ENCODE results near the gene PRELP.

PRELP gene

DNA sequence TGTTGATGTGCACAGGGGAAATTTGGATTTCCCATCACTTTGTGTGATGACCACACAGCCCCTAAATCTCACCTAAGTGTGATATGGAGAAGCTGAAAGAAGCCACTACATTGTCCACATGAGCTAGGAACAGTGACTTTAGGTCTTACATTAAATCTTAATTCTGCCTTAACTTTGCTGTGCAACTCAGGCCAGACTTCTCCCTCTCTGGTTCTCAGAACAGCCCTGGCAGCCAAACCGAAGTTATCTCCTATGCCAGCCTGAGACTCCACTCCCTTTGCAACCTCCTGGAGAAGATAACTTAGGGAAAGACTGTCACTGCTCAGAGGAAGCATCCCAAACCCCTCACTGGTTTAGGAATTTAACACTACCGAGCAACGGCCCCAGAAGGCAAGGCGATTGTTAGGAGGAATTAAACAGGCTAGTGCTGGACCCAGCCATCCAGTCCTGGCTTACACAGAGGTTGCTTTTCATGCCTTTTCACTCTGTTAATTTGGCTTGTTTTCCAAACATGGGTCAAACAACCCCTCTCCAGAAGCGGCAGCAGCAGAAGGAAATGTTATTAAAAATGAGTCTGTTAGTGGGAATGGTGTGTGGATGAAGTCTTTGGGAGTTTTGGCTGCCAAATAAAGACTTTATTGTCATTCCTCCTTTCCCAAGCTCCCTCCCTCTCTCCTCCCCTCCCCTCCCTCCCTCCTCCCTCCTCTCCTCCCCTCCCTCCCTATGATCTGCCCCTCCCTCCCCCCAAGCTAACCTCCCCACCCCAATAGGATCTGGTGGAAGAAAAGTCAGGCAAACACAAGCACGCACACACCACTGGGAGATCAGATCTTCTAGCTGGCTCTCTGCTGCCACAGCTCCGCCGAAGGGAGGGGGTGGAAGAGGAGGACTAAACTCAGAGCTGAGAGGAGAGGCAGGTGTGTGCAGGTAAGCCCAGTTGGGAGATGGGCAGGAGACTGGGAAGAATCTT, at the start of gene PRELP:
Gene PRELP, plus strand, starts transcription at position 795 of the 970 bp plus-strand sequence. CDS start 7,379 bp downstream, outside the sequence.
- H3K36me3 ChIP-seq (ENCODE audit: insufficient read depth, low read length): no peaks in the 10 kb centered on the region
- peaks cover 42% of the 10 kb centered on the region for H3K4me1 ChIP-seq (ENCODE audit: insufficient read depth, low read length)
- no peaks in the 10 kb centered on the region for H3K9me3 ChIP-seq (ENCODE audit: low read length)
- no peaks in the 10 kb centered on the region for H3K27me3 ChIP-seq (ENCODE audit: control insufficient read depth in 1 of 2, insufficient read depth in 2 of 2, low read length in 2 of 2)
- peak within 1 kb of the TSS; percentile 85 for H3K27ac ChIP-seq (ENCODE audit: low read depth, low read length)
- H3K4me3 ChIP-seq (ENCODE audit: low read depth in 1 of 2, low read length in 2 of 2): peak within 1 kb of the TSS; percentile 7 to 67
- peak within 1 kb of the TSS; percentile 59 for H3K9ac ChIP-seq (ENCODE audit: low read length)

DNA sequence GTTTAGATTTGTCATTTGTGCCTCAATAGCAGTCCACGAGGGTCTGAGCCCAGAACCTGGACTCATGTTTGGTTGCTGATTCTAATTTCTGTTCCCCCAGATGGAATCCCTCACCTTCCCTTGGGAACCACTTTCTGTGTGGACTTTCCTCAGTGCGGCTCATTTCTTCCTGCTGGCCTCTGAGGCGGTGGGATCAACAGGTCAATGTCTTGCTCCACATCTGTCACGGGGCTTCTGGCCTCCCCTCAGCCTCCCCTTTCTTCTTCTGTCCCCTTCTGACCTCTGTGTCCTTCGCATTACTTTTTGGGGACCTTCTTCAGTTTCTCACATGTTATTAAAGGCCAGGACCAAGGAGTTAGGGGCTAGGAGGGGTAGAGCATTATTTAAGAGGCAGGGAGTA, 49.2 kb upstream of the PRELP start:
- H3K27me3 ChIP-seq (ENCODE audit: control insufficient read depth in 1 of 2, insufficient read depth in 2 of 2, low read length in 2 of 2): no peaks in the 10 kb centered on the region
- H3K9ac ChIP-seq (ENCODE audit: low read length): no peak overlapping the region
- H3K27ac ChIP-seq (ENCODE audit: low read depth, low read length): no peak overlapping the region
- H3K4me1 ChIP-seq (ENCODE audit: insufficient read depth, low read length): peaks cover 16% of the 10 kb centered on the region
- H3K36me3 ChIP-seq (ENCODE audit: insufficient read depth, low read length): no peaks in the 10 kb centered on the region
- H3K9me3 ChIP-seq (ENCODE audit: low read length): no peaks in the 10 kb centered on the region
- no peak overlapping the region for H3K4me3 ChIP-seq (ENCODE audit: low read depth in 1 of 2, low read length in 2 of 2)

DNA sequence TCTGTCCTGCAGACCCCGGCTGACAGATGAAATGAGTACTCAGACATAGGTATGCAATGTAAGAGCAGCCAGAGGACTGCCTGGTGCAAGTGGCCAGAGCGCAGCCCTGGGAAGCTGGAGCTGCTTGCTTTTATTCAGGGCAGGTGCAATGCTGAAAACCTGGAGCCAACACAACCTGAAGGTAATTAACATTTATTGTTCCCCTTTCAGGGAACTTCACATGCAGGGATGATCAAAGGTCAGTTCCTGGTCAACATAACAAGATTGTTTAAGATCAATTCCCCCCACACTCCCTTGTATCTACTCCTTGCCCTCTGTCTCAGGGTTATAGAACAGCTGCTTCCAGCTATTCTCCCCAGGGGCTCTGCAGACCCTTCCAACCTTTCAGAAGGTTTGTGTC, 48.7 kb upstream of the PRELP start:
- no peak overlapping the region for H3K4me3 ChIP-seq (ENCODE audit: low read depth in 1 of 2, low read length in 2 of 2)
- H3K36me3 ChIP-seq (ENCODE audit: insufficient read depth, low read length): no peaks in the 10 kb centered on the region
- no peak overlapping the region for H3K9ac ChIP-seq (ENCODE audit: low read length)
- H3K27ac ChIP-seq (ENCODE audit: low read depth, low read length): no peak overlapping the region
- H3K27me3 ChIP-seq (ENCODE audit: control insufficient read depth in 1 of 2, insufficient read depth in 2 of 2, low read length in 2 of 2): no peaks in the 10 kb centered on the region
- peaks cover 16% of the 10 kb centered on the region for H3K4me1 ChIP-seq (ENCODE audit: insufficient read depth, low read length)
- H3K9me3 ChIP-seq (ENCODE audit: low read length): no peaks in the 10 kb centered on the region

GRCh38 chr1:203427451-203427850, 48.2 kb upstream of the PRELP start:
- H3K4me3 ChIP-seq (ENCODE audit: low read depth in 1 of 2, low read length in 2 of 2): no peak overlapping the region
- peaks cover 16% of the 10 kb centered on the region for H3K4me1 ChIP-seq (ENCODE audit: insufficient read depth, low read length)
- no peaks in the 10 kb centered on the region for H3K36me3 ChIP-seq (ENCODE audit: insufficient read depth, low read length)
- no peak overlapping the region for H3K9ac ChIP-seq (ENCODE audit: low read length)
- H3K27me3 ChIP-seq (ENCODE audit: control insufficient read depth in 1 of 2, insufficient read depth in 2 of 2, low read length in 2 of 2): no peaks in the 10 kb centered on the region
- no peak overlapping the region for H3K27ac ChIP-seq (ENCODE audit: low read depth, low read length)
- no peaks in the 10 kb centered on the region for H3K9me3 ChIP-seq (ENCODE audit: low read length)

DNA sequence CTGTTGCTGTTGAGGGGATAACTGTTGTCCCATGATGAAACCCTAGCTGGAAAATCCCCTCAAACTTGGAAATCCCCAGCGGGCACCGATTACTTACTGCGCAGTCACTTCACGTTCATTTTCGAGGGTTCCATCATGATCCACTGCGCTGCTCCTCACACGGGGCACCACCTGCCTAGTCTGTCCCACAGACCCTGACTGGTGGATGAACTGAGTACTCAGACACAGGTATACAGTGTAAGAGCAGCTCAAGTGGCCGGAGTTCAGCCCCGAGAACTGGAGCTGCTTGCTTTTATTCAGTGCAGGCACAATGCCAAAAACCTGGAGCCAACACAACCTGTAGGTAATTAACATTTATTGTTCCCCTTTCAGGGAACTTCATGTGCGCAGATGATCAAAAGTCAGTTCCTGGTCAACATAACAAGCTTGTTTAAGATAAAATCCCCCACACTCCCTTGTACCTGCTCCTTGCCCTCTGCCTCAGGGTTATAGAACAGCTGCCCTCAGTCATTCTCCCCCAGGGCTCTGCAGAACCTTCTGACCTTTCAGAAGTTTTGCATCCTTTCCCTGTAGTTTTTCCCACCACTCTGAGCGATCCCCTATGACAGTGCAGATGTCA, 46.5 kb upstream of the PRELP start:
- H3K27me3 ChIP-seq (ENCODE audit: control insufficient read depth in 1 of 2, insufficient read depth in 2 of 2, low read length in 2 of 2): no peaks in the 10 kb centered on the region
- H3K36me3 ChIP-seq (ENCODE audit: insufficient read depth, low read length): no peaks in the 10 kb centered on the region
- H3K27ac ChIP-seq (ENCODE audit: low read depth, low read length): no peak overlapping the region
- peaks cover 16% of the 10 kb centered on the region for H3K4me1 ChIP-seq (ENCODE audit: insufficient read depth, low read length)
- H3K9me3 ChIP-seq (ENCODE audit: low read length): no peaks in the 10 kb centered on the region
- H3K4me3 ChIP-seq (ENCODE audit: low read depth in 1 of 2, low read length in 2 of 2): no peak overlapping the region
- H3K9ac ChIP-seq (ENCODE audit: low read length): no peak overlapping the region

DNA sequence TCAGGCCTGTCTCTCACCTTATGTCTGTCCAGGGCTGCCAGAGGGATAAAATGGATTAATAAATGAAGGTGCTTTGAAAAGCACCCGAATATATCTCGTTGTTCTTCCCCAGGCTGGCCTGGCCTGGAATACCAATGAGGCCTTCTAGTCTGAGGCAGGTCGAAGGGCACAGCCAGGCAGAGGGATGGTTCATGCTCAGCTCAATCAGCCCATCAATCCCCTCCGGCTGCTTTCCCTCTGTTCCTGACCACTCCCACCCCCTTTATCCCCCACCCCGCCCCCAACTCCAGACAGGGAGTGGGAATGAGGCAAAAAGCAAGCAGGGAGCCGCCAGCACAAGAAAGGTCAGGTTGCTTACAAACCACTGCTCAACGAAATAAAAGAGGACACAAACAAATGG, 40.0 kb upstream of the PRELP start:
- no peaks in the 10 kb centered on the region for H3K27me3 ChIP-seq (ENCODE audit: control insufficient read depth in 1 of 2, insufficient read depth in 2 of 2, low read length in 2 of 2)
- H3K9ac ChIP-seq (ENCODE audit: low read length): no peak overlapping the region
- H3K9me3 ChIP-seq (ENCODE audit: low read length): no peaks in the 10 kb centered on the region
- H3K4me1 ChIP-seq (ENCODE audit: insufficient read depth, low read length): peaks cover 17% of the 10 kb centered on the region
- no peak overlapping the region for H3K4me3 ChIP-seq (ENCODE audit: low read depth in 1 of 2, low read length in 2 of 2)
- no peak overlapping the region for H3K27ac ChIP-seq (ENCODE audit: low read depth, low read length)
- no peaks in the 10 kb centered on the region for H3K36me3 ChIP-seq (ENCODE audit: insufficient read depth, low read length)

- H3K27me3 ChIP-seq (ENCODE audit: control insufficient read depth in 1 of 2, insufficient read depth in 2 of 2, low read length in 2 of 2): no peaks in the 10 kb centered on the region
- H3K36me3 ChIP-seq (ENCODE audit: insufficient read depth, low read length): no peaks in the 10 kb centered on the region
- peaks cover 39% of the 10 kb centered on the region for H3K4me1 ChIP-seq (ENCODE audit: insufficient read depth, low read length)
- no peak overlapping the region for H3K9ac ChIP-seq (ENCODE audit: low read length)
- no peak overlapping the region for H3K4me3 ChIP-seq (ENCODE audit: low read depth in 1 of 2, low read length in 2 of 2)
- no peaks in the 10 kb centered on the region for H3K9me3 ChIP-seq (ENCODE audit: low read length)
- H3K27ac ChIP-seq (ENCODE audit: low read depth, low read length): no peak overlapping the region
Measured at GRCh38 chr1:203437696-203438315, 37.8 kb upstream of the PRELP start.

GRCh38 chr1:203439131-203439730, 36.4 kb upstream of the PRELP start:
- H3K4me1 ChIP-seq (ENCODE audit: insufficient read depth, low read length): peaks cover 51% of the 10 kb centered on the region
- H3K9me3 ChIP-seq (ENCODE audit: low read length): no peaks in the 10 kb centered on the region
- no peak overlapping the region for H3K27ac ChIP-seq (ENCODE audit: low read depth, low read length)
- H3K27me3 ChIP-seq (ENCODE audit: control insufficient read depth in 1 of 2, insufficient read depth in 2 of 2, low read length in 2 of 2): no peaks in the 10 kb centered on the region
- no peak overlapping the region for H3K4me3 ChIP-seq (ENCODE audit: low read depth in 1 of 2, low read length in 2 of 2)
- H3K9ac ChIP-seq (ENCODE audit: low read length): no peak overlapping the region
- no peaks in the 10 kb centered on the region for H3K36me3 ChIP-seq (ENCODE audit: insufficient read depth, low read length)

DNA sequence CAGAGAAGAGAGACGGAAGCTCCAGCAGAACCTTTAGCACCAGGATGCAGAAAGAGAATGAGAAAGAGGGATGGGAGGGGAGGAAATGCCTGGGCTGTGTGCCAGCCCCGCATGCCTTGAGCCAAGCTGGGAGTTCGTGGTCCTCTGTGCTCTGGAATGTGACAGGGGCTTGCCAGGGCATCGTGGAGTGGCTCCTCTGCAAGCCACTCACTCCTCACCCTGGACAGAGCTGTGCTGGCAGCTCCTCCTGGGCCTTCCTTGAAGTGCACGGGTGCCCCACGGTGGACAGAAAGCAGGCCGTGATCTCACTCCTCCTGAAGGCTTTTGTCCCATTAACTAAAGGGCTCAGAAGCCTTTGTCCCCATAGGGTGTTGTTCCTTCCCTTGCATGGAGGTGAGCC, 34.8 kb upstream of the PRELP start:
- Histone ChIP-seq H3K27ac (ENCODE audit: low read depth, low read length) (peak overlapping the region; percentile 56), H3K9ac (ENCODE audit: low read length) (no peak overlapping the region), H3K4me3 (ENCODE audit: low read depth in 1 of 2, low read length in 2 of 2) (no peak overlapping the region)

DNA sequence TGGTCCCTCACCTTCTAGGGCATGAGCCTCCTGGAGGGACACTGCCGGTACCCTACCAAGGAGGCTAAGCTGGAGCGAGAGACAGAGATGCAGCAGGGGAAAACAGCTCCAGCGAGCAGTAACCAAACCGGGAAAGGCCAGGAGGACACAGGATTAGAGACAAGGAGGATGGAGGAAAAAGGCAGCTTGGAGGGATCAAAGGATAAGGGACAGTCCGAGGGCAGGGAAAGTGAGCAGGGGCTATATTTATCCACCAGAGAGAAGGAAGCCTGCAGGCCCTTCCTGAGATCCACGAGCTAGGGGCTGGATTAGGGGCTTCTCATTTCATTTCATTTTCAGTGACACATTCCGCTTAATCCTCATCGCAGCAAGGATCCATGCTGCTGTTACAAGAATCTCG, 33.8 kb upstream of the PRELP start:
- Histone ChIP-seq H3K36me3 (ENCODE audit: insufficient read depth, low read length) (no peaks in the 10 kb centered on the region), H3K27ac (ENCODE audit: low read depth, low read length) (peak overlapping the region; percentile 52), H3K4me1 (ENCODE audit: insufficient read depth, low read length) (peaks cover 52% of the 10 kb centered on the region), H3K9me3 (ENCODE audit: low read length) (peaks cover 9% of the 10 kb centered on the region), H3K27me3 (ENCODE audit: control insufficient read depth in 1 of 2, insufficient read depth in 2 of 2, low read length in 2 of 2) (no peaks in the 10 kb centered on the region), H3K4me3 (ENCODE audit: low read depth in 1 of 2, low read length in 2 of 2) (no peak overlapping the region), H3K9ac (ENCODE audit: low read length) (no peak overlapping the region)

More for the DNA sequence above, 34.8 kb upstream of the PRELP start:
- H3K4me1 ChIP-seq (ENCODE audit: insufficient read depth, low read length): peaks cover 51% of the 10 kb centered on the region
- H3K36me3 ChIP-seq (ENCODE audit: insufficient read depth, low read length): no peaks in the 10 kb centered on the region
- H3K9me3 ChIP-seq (ENCODE audit: low read length): peaks cover 8% of the 10 kb centered on the region
- H3K27me3 ChIP-seq (ENCODE audit: control insufficient read depth in 1 of 2, insufficient read depth in 2 of 2, low read length in 2 of 2): no peaks in the 10 kb centered on the region

GRCh38 chr1:203442821-203443220, 32.8 kb upstream of the PRELP start:
- H3K4me1 ChIP-seq (ENCODE audit: insufficient read depth, low read length): peaks cover 63% of the 10 kb centered on the region
- no peaks in the 10 kb centered on the region for H3K27me3 ChIP-seq (ENCODE audit: control insufficient read depth in 1 of 2, insufficient read depth in 2 of 2, low read length in 2 of 2)
- peaks cover 9% of the 10 kb centered on the region for H3K9me3 ChIP-seq (ENCODE audit: low read length)
- H3K36me3 ChIP-seq (ENCODE audit: insufficient read depth, low read length): no peaks in the 10 kb centered on the region
- H3K4me3 ChIP-seq (ENCODE audit: low read depth in 1 of 2, low read length in 2 of 2): no peak overlapping the region
- no peak overlapping the region for H3K27ac ChIP-seq (ENCODE audit: low read depth, low read length)
- H3K9ac ChIP-seq (ENCODE audit: low read length): no peak overlapping the region

Measured in muscle layer of colon (tissue), 2 donors.